HG03159 (cell line): Measurements from ENCODE around the gene RAB11FIP3.

Experiments used
- ATAC-seq: cut with Tn5 transposase; IDR thresholded peaks from one replicate; pipeline ENCODE4 v1.9.1; 2021; ENCODE audit warnings: mild to moderate bottlenecking, moderate library complexity; ENCODE audit not compliant: unreplicated experiment

RAB11FIP3 gene

DNA sequence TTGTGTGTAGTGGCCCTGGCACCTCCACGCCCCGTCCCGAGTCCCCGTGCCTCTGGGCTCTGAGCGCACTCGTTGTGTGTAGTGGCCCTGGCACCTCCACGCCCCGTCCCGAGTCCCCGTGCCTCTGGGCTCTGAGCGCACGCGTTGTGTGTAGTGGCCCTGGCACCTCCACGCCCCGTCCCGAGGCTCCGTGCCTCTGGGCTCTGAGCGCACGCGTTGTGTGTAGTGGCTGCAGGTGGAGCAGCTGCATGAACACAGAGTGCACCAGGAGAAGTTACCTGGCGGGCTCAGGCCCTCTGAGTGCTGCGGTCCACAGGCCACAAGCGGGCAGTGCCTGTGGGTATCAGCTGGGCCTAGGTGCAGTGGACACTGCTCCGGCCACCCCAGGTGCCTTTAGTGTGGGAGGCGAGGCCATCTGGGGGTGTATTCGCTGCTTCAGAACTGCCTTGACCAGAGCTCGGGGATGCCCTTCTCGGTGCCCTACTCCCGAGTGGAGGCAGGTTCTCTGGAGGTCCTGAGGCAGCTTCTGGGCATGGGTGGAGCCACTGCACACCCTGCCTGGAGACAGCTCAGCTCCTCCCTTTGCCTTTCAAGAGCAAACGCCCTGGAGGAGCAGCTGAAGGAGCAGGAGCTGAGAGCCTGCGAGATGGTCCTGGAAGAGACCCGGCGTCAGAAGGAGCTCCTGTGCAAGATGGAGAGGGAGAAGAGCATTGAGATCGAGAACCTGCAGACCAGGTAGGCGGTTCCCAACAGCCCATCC lies 84.8 kb downstream of the RAB11FIP3 start:
- no peak for ATAC-seq

DNA sequence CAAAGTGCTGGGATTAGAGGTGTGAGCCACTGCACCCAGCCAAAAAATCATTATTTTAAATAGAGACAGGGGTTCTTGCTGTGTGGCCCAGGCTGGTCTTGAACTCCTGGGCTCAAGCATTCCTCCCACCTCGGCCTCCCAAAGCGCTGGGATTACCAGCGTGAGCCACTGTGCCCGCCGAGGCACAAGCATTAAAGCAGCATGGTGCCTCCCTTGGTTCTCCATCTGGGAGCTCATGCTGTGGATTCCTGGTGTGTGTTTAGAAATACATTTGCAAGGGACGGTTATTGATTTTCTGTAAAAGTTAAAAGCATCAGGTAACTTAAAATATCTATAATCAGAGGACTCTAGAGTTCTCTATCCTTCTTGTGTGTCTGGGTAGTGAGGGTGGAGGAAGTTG lies 87.4 kb downstream of the RAB11FIP3 start:
- ATAC-seq, result no peak

GRCh38 chr16:513950-514349 lies 88.5 kb downstream of the RAB11FIP3 start:
- ATAC-seq, result no peak

GRCh38 chr16:515175-515938 lies 89.9 kb downstream of the RAB11FIP3 start:
- no peak for ATAC-seq

DNA sequence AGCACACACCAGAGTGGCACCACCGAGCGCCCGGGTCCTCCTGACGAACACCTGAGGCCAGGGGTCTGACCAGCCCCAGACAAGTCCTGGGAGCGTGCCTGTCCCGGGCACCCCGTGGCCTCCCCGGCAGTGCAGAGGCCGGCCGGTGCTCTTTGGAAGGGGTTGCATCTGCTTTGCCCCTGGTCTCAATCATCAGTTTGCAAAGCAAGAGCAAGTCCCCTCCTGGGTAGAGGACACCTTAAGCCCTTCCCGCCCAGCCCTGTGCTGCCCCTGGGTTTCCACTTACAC lies 90.4 kb downstream of the RAB11FIP3 start:
- no peak for ATAC-seq

DNA sequence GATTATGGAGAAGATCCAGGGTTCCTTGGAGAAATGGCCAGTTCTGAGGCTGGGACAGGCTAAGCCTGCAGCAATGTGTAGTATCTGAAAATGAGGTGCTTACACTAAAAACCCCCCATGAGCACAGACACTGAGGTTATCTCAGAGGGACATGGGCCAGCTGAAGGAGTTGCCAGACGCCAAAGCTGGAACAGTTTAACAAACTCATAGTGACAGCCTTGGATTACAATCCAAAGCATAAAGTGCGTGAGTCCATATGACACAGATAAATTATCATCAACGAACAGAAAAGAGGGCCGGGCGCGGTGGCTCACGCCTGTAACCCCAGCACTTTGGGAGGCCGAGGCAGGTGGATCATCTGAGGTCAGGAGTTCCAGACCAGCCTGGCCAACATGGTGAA lies 90.9 kb downstream of the RAB11FIP3 start:
- no peak for ATAC-seq

- no peak for ATAC-seq
Measured at GRCh38 chr16:518858-519257, 93.4 kb downstream of the RAB11FIP3 start.

DNA sequence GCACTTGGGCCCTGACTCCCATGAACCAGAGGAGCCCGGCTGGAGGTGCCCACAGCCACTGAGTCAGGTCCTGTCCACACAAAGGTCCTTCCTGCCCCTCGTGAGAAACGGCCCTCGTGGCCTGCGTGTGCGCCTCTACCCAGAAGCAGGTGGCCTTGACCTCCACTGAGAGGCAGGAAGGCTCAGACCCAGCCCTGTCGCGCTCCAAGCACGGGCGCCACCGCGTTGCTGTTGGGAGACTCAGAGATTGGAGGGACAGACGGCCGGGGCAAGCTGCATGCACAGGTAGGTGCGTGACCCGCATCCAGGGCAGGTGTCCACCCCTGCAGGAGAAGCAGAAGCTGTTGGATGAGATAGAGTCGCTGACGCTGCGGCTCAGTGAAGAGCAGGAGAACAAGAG lies 94.0 kb downstream of the RAB11FIP3 start:
- no peak for ATAC-seq

GRCh38 chr16:519841-520687 lies 94.6 kb downstream of the RAB11FIP3 start:
- no peak for ATAC-seq

DNA sequence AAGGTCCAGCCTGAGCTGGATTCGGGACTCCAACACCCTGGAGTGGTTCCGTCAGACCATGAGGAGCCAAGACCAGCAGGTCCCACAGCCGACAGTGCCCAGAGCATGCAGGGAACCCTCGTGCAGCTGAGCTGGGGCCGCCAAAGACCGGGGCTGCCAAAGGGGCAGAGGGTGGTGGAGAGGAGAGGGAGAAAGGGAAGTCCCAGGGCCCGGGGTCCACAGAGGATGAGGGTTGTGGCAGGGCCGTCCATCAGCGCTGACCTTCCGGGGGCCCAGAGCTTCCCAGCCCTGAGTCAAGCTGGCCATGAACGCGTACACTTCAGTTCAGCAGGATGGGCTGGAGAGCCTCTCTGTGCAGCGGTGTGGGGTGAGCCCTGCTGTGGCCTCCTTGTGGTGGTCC lies 95.4 kb downstream of the RAB11FIP3 start:
- ATAC-seq, result no peak

GRCh38 chr16:521381-522210 lies 96.1 kb downstream of the RAB11FIP3 start:
- ATAC-seq, result no peak

DNA sequence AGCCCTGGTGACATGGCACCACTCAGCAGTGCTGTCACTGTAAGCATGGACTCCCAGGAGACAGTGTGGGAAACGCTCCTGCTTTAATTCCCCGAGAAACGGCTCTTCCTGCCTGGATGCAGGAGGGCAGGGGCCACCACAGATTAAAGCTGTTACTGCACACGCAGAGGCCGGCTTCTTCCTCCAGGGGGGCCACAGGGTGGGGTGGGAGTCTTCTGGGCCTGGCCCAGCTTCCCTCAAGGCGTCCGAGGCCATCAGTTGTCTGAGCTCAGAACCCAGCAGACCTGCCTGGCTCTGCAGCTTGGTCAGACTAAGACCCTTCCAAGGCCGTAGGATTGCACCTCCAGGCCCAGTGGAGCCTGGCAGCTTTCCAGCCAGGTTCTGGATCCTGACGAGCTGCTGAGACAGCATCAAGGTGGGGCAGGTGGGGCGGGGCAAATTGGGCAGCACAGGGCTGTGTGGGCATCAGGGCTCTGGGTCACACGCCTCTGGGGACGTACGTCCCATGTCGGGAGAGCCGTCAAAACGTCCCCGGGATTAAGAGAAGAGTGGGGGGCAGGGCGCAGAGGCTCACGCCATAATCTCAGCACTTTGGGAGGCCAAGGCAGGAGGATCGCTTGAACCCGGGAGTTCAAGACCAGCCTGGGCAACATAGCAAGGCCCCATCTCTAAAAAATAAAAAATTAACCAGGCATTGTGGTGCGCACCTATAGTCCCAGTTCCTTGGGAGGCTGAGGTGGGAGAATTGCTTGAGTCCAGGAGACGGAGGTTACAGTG lies 97.1 kb downstream of the RAB11FIP3 start:
- ATAC-seq, result no peak

GRCh38 chr16:523097-523741 lies 97.8 kb downstream of the RAB11FIP3 start:
- ATAC-seq, result no peak

DNA sequence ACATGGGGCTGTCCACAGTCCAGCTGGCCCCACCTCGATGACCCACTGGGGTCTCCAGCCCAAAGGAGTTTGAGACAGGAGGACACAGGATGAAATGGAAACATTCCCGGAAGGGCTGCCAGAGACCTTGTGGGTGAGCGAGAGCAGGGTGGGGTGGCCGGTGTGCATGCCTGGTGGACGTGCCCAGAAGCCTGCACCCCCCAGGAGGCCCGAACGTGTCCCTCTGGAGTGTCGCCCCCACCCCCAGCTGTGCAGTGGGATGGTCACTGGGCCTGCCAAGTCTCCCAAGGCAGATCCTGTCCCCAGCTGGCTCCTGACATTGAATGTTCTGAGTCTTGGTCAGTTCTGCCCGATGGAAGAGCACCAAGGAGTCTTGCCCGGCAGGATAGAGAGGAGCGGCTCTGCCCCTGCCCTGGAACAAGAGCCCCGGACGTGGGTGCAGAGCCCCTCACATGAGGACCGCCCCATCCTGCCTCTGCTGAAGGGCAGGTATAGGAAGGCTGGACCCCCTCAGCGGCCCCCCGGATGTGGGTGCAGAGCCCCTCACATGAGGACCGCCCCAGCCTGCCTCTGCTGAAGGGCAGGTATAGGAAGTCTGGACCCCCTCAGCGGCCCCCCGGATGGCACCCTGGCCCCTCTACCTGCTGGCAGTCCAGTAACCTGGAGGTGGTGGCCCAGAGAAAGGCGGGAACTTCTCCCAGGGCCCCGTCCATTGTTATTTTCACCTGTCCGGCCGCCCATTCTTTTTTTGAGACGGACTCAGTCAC lies 99.0 kb downstream of the RAB11FIP3 start:
- ATAC-seq, result no peak

DNA sequence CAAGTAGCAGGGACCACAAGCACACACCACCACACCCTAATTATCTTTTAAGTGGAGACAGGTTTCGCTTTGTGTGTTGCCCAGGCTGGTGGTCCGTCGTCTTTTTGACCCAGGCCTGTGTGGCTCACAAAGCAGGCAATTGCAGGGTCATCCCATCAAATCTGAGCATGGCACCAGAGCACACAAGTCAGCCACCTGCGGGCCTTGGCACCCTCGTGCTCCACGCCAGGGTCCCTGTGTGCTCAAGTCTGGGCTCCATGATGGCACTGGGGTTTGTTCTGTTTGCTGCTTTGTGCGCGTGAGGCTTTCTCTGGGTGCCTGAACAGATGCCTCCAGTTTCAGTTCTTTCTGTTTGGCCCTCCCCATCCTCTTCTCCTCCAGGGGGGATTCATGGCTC lies 99.7 kb downstream of the RAB11FIP3 start:
- no peak for ATAC-seq

GRCh38 chr16:525520-526180 lies 100.2 kb downstream of the RAB11FIP3 start:
- ATAC-seq, result no peak

DNA sequence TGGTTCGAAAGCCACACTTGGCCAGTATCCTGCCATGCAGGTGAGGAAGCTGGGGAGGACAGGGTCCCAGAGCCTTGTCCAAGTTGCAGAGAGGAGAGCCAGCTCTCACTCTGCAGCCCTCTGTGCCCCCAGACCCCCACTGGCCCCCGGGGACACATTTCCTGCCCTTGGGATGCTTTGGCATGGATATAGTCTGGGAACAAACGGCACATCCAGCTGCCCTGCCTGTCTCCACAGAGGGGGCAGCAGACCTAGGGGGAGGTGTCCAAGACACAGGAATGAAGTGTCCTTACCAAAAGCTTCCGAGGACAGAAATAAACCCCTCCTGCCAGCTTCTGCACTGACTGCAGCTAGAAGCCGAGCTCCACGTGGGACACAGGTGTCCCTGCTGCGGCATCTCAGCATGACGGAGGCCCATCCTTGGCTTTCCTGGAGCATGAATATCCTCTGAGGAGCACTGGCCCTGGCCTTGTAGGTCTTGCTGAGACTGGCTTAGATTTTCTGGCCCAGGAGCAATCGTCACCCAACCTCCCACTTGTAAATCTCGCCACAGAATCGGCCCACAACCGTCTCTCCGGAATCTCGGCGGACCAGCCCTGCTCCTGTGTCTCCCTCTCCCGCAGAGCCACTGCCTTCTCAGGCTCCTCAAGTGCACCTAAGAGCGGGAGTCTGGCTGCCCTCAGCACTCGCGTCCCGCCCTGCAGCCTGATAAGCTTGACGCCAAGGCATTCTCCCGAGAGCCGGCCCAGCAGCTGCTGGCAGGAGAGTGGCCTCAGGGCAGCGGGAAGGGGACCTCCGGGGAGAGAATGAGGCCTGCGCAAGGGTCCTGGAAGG lies 100.9 kb downstream of the RAB11FIP3 start:
- no peak for ATAC-seq
